Measurements from ENCODE around the gene TBX15. TPM values are rescaled to one million over a fixed set of nuclear protein-coding genes. Genes with fewer than 3 reads are reported as not detected.

Gene TBX15
- total RNA-seq, 1 donor from 2014 or later, result 0.07 TPM

DNA sequence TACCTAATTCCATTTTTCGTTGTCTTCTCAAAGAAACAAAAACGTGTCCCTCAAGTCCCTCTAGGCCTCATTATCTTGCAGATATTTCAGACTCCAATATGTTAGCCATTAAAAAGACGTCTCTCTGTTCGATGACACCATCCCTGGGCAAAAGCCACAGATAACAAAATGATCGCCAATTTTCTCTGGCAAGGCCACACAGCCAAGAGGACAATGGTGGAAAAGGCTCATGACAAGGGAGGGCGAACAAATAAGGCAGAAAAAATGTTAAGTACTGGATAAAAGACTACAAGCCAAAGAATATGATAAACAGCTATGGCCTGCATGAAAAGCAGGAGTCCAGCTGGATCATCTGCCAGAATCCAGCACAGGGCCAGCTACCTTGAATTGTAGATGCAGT is 82.9 kb downstream of the TBX15 start:
- H3K27me3 ChIP-seq (ENCODE audit: insufficient read depth, low read length), result no peaks in the 10 kb centered on the region
- TF ChIP-seq EZH2 (IDR thresholded peaks at IDR 0.05; ENCODE audit: insufficient read depth, low read length), result no peak
- TF ChIP-seq, protein P1, sequence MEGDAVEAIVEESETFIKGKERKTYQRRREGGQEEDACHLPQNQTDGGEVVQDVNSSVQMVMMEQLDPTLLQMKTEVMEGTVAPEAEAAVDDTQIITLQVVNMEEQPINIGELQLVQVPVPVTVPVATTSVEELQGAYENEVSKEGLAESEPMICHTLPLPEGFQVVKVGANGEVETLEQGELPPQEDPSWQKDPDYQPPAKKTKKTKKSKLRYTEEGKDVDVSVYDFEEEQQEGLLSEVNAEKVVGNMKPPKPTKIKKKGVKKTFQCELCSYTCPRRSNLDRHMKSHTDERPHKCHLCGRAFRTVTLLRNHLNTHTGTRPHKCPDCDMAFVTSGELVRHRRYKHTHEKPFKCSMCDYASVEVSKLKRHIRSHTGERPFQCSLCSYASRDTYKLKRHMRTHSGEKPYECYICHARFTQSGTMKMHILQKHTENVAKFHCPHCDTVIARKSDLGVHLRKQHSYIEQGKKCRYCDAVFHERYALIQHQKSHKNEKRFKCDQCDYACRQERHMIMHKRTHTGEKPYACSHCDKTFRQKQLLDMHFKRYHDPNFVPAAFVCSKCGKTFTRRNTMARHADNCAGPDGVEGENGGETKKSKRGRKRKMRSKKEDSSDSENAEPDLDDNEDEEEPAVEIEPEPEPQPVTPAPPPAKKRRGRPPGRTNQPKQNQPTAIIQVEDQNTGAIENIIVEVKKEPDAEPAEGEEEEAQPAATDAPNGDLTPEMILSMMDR (IDR thresholded peaks at IDR 0.05; ENCODE audit: insufficient read depth, low read depth, low read length), result no peak
- H3K4me2 ChIP-seq (ENCODE audit: low read length), result no peak overlapping the region
- peaks cover 2% of the 10 kb centered on the region for H3K9me3 Mint-ChIP-seq (ENCODE audit: unreplicated experiment)
- H2AFZ ChIP-seq (ENCODE audit: low read depth, low read length), result no peak overlapping the region
- no peaks in the 10 kb centered on the region for H3K79me2 ChIP-seq (ENCODE audit: insufficient read depth, low read length)
- no peak overlapping the region for H3K9ac ChIP-seq (ENCODE audit: low read length)
- H3K9me3 ChIP-seq (ENCODE audit: insufficient read depth, low read depth, low read length), result no peaks in the 10 kb centered on the region
- H3K4me3 ChIP-seq (ENCODE audit: insufficient read depth, low read depth, low read length), result no peak overlapping the region
- H3K4me1 Mint-ChIP-seq (ENCODE audit: low read depth, unreplicated experiment), result peaks cover 2% of the 10 kb centered on the region
- DNase-seq (ENCODE audit: low read depth) (no peak), FAIRE-seq (no peak)
- no peak overlapping the region for H3K4me3 Mint-ChIP-seq (ENCODE audit: unreplicated experiment)
- H3K27ac ChIP-seq (ENCODE audit: low read depth, low read length), result no peak overlapping the region
- H3K36me3 Mint-ChIP-seq (ENCODE audit: low read depth, unreplicated experiment), result no peaks in the 10 kb centered on the region
- H3K27ac Mint-ChIP-seq (ENCODE audit: unreplicated experiment), result no peak overlapping the region
- H3K4me1 ChIP-seq (ENCODE audit: insufficient read depth, low read length), result no peaks in the 10 kb centered on the region
- no peaks in the 10 kb centered on the region for H4K20me1 ChIP-seq (ENCODE audit: insufficient read depth, low read length)
- H3K27me3 Mint-ChIP-seq (ENCODE audit: low read depth, unreplicated experiment), result peaks cover 4% of the 10 kb centered on the region
- H3K36me3 ChIP-seq (ENCODE audit: insufficient read depth, low read length), result no peaks in the 10 kb centered on the region

DNA sequence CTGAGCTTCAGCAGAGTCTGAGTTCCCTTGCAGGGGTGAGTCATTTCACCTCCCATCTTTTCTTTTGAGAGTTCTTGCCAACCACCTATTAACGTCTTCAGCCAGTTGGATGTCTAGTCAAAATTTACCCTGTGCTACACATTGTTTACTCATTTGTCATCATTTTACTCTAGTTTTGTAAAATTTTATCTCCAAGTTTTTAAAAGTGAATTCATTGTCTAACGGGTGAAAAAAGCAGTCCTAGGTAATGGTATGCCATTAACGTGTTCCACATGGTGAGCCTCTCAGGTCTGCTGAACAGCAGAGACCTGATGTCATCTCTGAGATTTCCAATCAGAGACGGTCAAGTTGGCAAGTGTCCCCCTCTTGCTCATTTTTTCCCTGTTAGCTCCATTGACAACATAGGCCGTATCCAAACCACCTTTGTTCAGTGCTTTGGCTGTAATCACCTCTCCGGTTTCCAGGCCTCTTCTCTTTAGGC is 85.4 kb downstream of the TBX15 start:
- Histone ChIP-seq H3K4me1 (ENCODE audit: insufficient read depth, low read length) (no peaks in the 10 kb centered on the region), H3K4me3 (ENCODE audit: insufficient read depth, low read depth, low read length) (no peak overlapping the region), H3K9me3 (ENCODE audit: insufficient read depth, low read depth, low read length) (no peaks in the 10 kb centered on the region), H3K4me2 (ENCODE audit: low read length) (no peak overlapping the region), H3K36me3 (ENCODE audit: insufficient read depth, low read length) (no peaks in the 10 kb centered on the region), H3K9ac (ENCODE audit: low read length) (no peak overlapping the region), H3K27me3 (ENCODE audit: insufficient read depth, low read length) (no peaks in the 10 kb centered on the region), H3K79me2 (ENCODE audit: insufficient read depth, low read length) (no peaks in the 10 kb centered on the region), H4K20me1 (ENCODE audit: insufficient read depth, low read length) (no peaks in the 10 kb centered on the region), H3K27ac (ENCODE audit: low read depth, low read length) (no peak overlapping the region), H2AFZ (ENCODE audit: low read depth, low read length) (no peak overlapping the region)
- no peak for TF ChIP-seq EZH2 (IDR thresholded peaks at IDR 0.05; ENCODE audit: insufficient read depth, low read length)
- TF ChIP-seq, protein P1 (IDR thresholded peaks at IDR 0.05; ENCODE audit: insufficient read depth, low read depth, low read length), result no peak
- Mint-ChIP-seq H3K27me3 (ENCODE audit: low read depth, unreplicated experiment) (peaks cover 4% of the 10 kb centered on the region), H3K9me3 (ENCODE audit: unreplicated experiment) (peaks cover 2% of the 10 kb centered on the region), H3K4me1 (ENCODE audit: low read depth, unreplicated experiment) (peaks cover 2% of the 10 kb centered on the region), H3K36me3 (ENCODE audit: low read depth, unreplicated experiment) (no peaks in the 10 kb centered on the region), H3K27ac (ENCODE audit: unreplicated experiment) (no peak overlapping the region), H3K4me3 (ENCODE audit: unreplicated experiment) (no peak overlapping the region)
- DNase-seq (ENCODE audit: low read depth), result no peak
- FAIRE-seq, result no peak

DNA sequence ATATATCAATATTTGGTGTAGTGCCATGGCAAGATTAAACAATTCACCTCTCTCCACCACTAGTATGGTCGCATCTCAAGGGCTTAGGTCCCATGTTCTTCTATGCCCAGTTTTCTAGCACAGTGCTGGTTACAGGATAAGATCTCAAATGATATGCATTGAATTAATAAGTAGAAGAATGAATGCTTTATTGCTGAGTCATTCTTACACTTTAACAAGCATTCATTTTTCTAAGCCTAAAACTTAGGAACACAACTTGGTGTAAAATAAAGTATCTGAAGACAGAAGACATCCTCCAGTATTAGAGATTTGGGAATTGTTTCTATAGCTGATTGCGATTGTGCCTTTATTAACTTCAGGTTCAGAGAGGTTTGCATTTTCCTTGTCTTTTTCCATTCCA is 85.8 kb downstream of the TBX15 start:
- Mint-ChIP-seq H3K4me3 (ENCODE audit: unreplicated experiment) (no peak overlapping the region), H3K9me3 (ENCODE audit: unreplicated experiment) (peaks cover 2% of the 10 kb centered on the region), H3K4me1 (ENCODE audit: low read depth, unreplicated experiment) (peaks cover 2% of the 10 kb centered on the region), H3K27me3 (ENCODE audit: low read depth, unreplicated experiment) (no peaks in the 10 kb centered on the region), H3K27ac (ENCODE audit: unreplicated experiment) (no peak overlapping the region), H3K36me3 (ENCODE audit: low read depth, unreplicated experiment) (no peaks in the 10 kb centered on the region)
- H3K9me3 ChIP-seq (ENCODE audit: insufficient read depth, low read depth, low read length), result no peaks in the 10 kb centered on the region
- no peaks in the 10 kb centered on the region for H3K36me3 ChIP-seq (ENCODE audit: insufficient read depth, low read length)
- H3K9ac ChIP-seq (ENCODE audit: low read length), result no peak overlapping the region
- H4K20me1 ChIP-seq (ENCODE audit: insufficient read depth, low read length), result no peaks in the 10 kb centered on the region
- TF ChIP-seq, protein P1 (IDR thresholded peaks at IDR 0.05; ENCODE audit: insufficient read depth, low read depth, low read length), result no peak
- TF ChIP-seq EZH2 (IDR thresholded peaks at IDR 0.05; ENCODE audit: insufficient read depth, low read length), result no peak
- H3K79me2 ChIP-seq (ENCODE audit: insufficient read depth, low read length), result no peaks in the 10 kb centered on the region
- H3K4me1 ChIP-seq (ENCODE audit: insufficient read depth, low read length), result no peaks in the 10 kb centered on the region
- no peak overlapping the region for H3K27ac ChIP-seq (ENCODE audit: low read depth, low read length)
- DNase-seq (ENCODE audit: low read depth) (no peak), FAIRE-seq (peak; percentile 77)
- H3K4me2 ChIP-seq (ENCODE audit: low read length), result no peak overlapping the region
- H2AFZ ChIP-seq (ENCODE audit: low read depth, low read length), result no peak overlapping the region
- no peaks in the 10 kb centered on the region for H3K27me3 ChIP-seq (ENCODE audit: insufficient read depth, low read length)
- H3K4me3 ChIP-seq (ENCODE audit: insufficient read depth, low read depth, low read length), result no peak overlapping the region

All from astrocyte (in vitro differentiated cells and primary cell).